ENCODE data around the gene IP6K1.

IP6K1 gene

DNA sequence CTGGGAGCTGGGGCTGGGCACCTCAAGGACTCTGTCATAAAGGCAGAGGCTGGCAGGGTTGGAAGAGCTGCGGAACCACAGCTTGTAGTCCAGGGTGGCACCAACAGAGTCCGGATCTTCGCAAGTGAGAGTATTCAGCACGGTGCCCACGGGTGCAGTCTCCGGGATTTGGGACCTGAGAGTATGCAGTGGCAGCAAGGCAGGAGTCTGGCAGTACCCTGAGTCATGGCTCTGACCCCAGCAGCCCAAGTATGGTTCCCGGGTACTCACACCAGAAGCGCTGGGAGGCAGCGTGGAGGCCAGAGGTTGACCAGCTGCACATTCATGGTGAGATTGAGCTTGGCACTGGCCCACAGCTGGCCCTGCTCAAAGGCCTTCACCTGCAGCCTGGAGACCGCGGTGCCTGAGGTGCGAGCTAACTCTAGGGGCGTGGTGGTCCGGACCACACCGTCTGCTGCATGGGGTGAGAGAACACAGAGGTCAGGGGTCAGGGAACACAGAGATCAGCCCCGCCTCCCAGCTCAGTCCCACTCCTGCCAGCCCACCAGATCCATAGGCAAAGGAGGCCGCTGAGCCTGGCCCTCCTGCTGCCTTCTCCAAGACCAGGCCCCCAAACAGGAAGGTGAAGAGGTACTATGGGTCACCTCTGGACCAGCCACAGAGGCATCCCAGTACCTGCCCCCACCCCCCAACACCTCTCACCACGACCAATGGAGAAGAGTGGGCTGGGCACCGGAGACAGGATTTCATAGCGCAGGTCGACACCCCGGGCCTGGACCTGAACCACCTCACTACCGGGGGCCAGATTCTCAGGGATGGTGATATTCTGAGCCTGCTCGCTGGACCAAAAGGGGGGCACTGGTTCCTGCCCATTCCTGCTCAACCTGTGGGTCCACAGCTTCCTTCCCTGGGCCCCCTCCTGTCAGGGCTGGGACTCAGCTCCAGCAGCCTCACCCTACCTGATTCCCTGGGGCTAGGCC is 8.9 kb upstream of the IP6K1 start:
- TF ChIP-seq, protein P1, sequence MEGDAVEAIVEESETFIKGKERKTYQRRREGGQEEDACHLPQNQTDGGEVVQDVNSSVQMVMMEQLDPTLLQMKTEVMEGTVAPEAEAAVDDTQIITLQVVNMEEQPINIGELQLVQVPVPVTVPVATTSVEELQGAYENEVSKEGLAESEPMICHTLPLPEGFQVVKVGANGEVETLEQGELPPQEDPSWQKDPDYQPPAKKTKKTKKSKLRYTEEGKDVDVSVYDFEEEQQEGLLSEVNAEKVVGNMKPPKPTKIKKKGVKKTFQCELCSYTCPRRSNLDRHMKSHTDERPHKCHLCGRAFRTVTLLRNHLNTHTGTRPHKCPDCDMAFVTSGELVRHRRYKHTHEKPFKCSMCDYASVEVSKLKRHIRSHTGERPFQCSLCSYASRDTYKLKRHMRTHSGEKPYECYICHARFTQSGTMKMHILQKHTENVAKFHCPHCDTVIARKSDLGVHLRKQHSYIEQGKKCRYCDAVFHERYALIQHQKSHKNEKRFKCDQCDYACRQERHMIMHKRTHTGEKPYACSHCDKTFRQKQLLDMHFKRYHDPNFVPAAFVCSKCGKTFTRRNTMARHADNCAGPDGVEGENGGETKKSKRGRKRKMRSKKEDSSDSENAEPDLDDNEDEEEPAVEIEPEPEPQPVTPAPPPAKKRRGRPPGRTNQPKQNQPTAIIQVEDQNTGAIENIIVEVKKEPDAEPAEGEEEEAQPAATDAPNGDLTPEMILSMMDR (IDR thresholded peaks at IDR 0.05; ENCODE audit: low read depth, low read length), result no peak
- H3K4me3 ChIP-seq (ENCODE audit: low read depth, low read length), result no peak overlapping the region
- H3K9me3 ChIP-seq, result no peaks in the 10 kb centered on the region

DNA sequence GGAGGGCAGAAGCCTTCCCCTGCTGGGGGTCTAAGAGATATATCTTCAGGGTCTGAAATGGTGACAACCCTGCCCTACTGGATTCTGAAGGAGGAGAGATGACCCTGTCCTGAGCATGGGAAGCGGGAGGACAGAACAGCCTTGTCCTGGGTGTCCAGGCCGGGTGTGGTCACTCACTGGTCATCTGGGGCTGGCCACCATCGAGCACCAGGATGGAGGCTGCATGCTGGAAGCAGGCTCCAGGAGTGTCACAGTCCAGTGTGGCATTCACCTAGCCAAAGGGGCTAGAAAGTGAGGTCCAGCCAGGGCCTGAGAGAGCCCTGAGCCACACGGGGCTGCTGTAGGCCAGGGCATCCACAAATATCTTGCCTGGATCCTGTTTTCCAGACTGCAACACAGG is 8.1 kb upstream of the IP6K1 start:
- TF ChIP-seq, protein P1 (IDR thresholded peaks at IDR 0.05; ENCODE audit: low read depth, low read length), result no peak
- H3K36me3 ChIP-seq, result no peaks in the 10 kb centered on the region
- peaks cover 5% of the 10 kb centered on the region for H3K4me1 ChIP-seq
- no peaks in the 10 kb centered on the region for H3K27me3 ChIP-seq
- H3K4me3 ChIP-seq (ENCODE audit: low read depth, low read length), result no peak overlapping the region
- no peaks in the 10 kb centered on the region for H3K9me3 ChIP-seq
- no peak for DNase-seq

More for the DNA sequence above, 8.9 kb upstream of the IP6K1 start:
- Histone ChIP-seq H3K36me3 (no peaks in the 10 kb centered on the region), H3K4me1 (peaks cover 5% of the 10 kb centered on the region), H3K27me3 (no peaks in the 10 kb centered on the region)
- DNase-seq, result no peak

DNA sequence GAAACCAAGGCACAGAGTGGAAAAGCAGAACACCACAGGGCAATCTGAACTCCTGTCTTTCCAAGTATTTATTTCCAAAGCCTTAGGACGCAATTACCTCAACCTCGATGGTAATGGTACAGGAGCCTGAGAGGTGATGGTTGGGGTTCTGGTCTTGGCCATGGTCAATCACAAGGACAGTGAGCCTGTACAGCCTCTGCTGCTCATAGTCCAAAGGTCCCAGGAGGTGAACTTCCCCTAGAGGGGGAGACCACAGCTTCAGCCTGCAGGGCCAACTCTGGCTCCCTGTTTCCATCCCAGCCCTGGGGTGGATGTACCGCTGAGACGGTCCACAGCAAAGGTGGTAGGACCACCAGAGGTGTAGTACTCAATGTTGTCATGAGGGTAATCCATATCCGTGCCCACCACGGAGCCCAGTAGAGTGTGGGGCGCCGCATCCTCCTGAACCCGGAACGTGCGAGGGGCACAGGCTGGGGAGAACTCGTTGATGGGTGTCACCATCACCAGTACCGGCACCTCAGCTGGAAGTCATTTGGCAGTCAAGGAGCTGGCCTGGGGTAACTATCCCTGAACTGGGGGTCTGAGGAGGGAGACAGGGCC is 7.2 kb upstream of the IP6K1 start:
- Histone ChIP-seq H3K9me3 (no peaks in the 10 kb centered on the region), H3K4me1 (peaks cover 5% of the 10 kb centered on the region), H3K36me3 (no peaks in the 10 kb centered on the region), H3K27me3 (no peaks in the 10 kb centered on the region), H3K4me3 (ENCODE audit: low read depth, low read length) (no peak overlapping the region)
- TF ChIP-seq, protein P1 (IDR thresholded peaks at IDR 0.05; ENCODE audit: low read depth, low read length), result no peak
- no peak for DNase-seq

DNA sequence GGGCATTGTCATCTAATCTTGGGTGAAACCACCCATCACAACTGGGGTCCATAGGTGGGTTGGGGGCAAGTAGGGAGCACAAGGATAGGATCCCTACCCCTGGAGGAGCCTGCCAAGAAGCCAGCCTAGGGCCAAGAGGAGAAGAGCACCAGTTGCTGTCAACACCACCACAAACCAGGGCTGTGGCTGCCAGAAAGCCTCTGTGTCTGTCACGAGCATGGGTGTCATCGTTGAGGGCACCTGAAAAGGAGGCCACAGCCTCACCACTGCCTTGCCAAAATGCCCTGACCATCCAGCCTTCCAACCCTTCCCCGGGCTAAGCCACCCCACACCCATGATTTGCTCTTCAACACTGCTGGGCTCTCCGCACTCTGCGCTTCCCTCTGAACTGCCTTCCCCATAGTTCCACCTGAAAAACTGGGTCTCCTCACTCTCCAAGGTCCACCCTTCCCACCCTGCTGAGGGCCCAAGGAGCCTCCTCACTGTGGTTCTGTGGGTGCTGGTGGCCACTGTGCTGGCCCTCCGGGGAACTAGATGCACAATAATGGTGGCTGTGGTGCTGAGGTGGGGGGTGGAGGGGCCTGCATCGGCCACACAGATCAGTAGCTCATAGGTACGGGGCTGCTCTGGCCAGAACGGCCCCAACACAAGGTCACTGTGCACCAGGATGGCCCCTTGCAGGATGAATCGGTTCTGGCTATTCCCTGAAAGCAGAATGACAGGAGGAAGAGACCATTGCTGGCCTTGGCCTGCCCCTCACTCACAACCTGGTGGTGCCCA is 6.2 kb upstream of the IP6K1 start:
- no peak for DNase-seq
- Histone ChIP-seq H3K4me1 (peaks cover 5% of the 10 kb centered on the region), H3K36me3 (no peaks in the 10 kb centered on the region), H3K9me3 (no peaks in the 10 kb centered on the region), H3K4me3 (ENCODE audit: low read depth, low read length) (no peak overlapping the region), H3K27me3 (no peaks in the 10 kb centered on the region)
- TF ChIP-seq, protein P1 (IDR thresholded peaks at IDR 0.05; ENCODE audit: low read depth, low read length), result no peak

DNA sequence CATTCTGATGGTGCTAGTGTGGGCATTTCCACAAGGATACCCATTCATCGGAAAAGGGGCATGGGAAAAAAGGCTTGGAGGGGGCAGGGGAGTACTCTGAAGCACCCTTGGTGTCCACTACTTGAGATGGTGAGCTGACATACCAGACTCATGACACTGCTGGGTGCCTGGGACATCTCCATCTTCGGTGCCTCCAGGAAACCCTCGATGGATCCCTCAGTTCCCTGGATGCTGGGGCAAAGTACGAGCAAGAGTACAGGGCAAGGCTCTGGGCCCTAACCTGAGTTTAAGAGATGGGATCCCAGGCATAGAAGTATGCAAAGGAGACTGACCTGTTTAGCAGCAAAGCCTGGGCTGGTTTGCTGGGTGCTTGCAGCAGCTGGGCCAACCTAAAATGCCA is 5.2 kb upstream of the IP6K1 start:
- H3K4me3 ChIP-seq (ENCODE audit: low read depth, low read length), result no peak overlapping the region
- H3K36me3 ChIP-seq, result no peaks in the 10 kb centered on the region
- no peaks in the 10 kb centered on the region for H3K9me3 ChIP-seq
- H3K4me1 ChIP-seq, result peaks cover 5% of the 10 kb centered on the region
- TF ChIP-seq, protein P1 (IDR thresholded peaks at IDR 0.05; ENCODE audit: low read depth, low read length), result no peak
- DNase-seq, result no peak
- no peaks in the 10 kb centered on the region for H3K27me3 ChIP-seq

Data from BE2C (cell line).